Spleen (tissue), 7 donors: Measurements from ENCODE around the gene ATXN7.

Experiments
- POLR2A ChIP-seq, 3 donors: fragments of 450-650 bp; IDR thresholded peaks; one replicate each; pipeline ENCODE4 v1.5.1; 2017; ENCODE audit warnings: antibody characterized with exemption in 3 of 3, mild to moderate bottlenecking in 1 of 3
- TF ChIP-seq, protein P1 (sequence below), 11 experiments: fragments of 200-600 bp in 7 of 11; fragments of 450-650 bp in 4 of 11; sonication (generic) in 4 of 11; IDR thresholded peaks in 8 of 11; conservative IDR thresholded peaks in 3 of 11; 1 replicate in 7 of 11; 2 replicates in 4 of 11; pipeline versions ENCODE4 v1.4.0 to v1.8.0; 2016 to 2021; ENCODE audit warnings: antibody characterized with exemption in 11 of 11, inconsistent platforms in 4 of 11, mild to moderate bottlenecking in 1 of 11
- donor health status: DM: no; HTN: no; CAD: no; lungs with moderate emphysema.
- donor health status: DM: no; HTN: no; CAD: no.
- donor health status: DM: no; HTN: no; CAD: no.

DNA sequence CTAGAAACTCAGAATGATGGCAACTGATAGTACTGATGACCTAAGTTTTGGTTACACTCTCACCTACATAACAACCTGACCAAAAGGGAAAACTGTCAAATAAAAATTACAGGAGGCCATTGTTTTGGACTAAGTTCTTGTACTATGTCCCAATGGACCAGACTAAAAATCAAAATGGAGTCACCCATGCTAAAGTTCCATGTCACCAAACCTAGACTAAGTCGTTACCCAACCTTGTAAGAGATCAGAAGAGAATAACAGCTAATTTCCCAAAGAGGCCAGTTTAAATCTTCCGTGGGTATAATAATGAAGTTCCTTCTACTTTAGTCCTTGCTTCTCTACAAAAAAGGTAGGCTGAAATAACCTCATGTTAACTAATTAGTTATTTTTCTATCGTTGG lies 12.4 kb upstream of the ATXN7 start:
- TF ChIP-seq, protein P1, sequence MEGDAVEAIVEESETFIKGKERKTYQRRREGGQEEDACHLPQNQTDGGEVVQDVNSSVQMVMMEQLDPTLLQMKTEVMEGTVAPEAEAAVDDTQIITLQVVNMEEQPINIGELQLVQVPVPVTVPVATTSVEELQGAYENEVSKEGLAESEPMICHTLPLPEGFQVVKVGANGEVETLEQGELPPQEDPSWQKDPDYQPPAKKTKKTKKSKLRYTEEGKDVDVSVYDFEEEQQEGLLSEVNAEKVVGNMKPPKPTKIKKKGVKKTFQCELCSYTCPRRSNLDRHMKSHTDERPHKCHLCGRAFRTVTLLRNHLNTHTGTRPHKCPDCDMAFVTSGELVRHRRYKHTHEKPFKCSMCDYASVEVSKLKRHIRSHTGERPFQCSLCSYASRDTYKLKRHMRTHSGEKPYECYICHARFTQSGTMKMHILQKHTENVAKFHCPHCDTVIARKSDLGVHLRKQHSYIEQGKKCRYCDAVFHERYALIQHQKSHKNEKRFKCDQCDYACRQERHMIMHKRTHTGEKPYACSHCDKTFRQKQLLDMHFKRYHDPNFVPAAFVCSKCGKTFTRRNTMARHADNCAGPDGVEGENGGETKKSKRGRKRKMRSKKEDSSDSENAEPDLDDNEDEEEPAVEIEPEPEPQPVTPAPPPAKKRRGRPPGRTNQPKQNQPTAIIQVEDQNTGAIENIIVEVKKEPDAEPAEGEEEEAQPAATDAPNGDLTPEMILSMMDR (IDR thresholded peaks at IDR 0.05 in 8 of 11, conservative IDR thresholded peaks at IDR 0.05 in 3 of 11) = no peak
- TF ChIP-seq POLR2A (IDR thresholded peaks at IDR 0.05) = no peak
